ENCODE results near the gene RELN. TPM values are rescaled to one million over a fixed set of nuclear protein-coding genes. Genes with fewer than 3 reads are reported as not detected.

Gene RELN
- total RNA-seq, 1 experiment from 2014 or later = 0.02 TPM

GRCh38 chr7:103794424-103794823 is 195.0 kb downstream of the RELN start:
- Histone ChIP-seq H3K27me3 (ENCODE audit: insufficient read depth, low read length) (no peaks in the 10 kb centered on the region), H2BK120ac (ENCODE audit: low read depth, low read length, poor library complexity, severe bottlenecking) (no peak overlapping the region), H3K4ac (ENCODE audit: low read depth, low read length) (no peak overlapping the region), H3K4me2 (ENCODE audit: insufficient read depth, insufficient read length, low read length) (no peak overlapping the region), H3K56ac (ENCODE audit: insufficient read length, low read depth, low read length) (no peak overlapping the region), H3T11ph (ENCODE audit: low read length) (no peak overlapping the region), H3K4me1 (ENCODE audit: insufficient read depth, low read length) (no peaks in the 10 kb centered on the region), H3K27ac (ENCODE audit: insufficient read length, low read depth, low read length) (no peak overlapping the region), H4K5ac (ENCODE audit: insufficient read length, low read depth, low read length) (no peak overlapping the region), H2BK20ac (ENCODE audit: low read depth, low read length, poor library complexity, severe bottlenecking) (no peak overlapping the region), H2AK5ac (ENCODE audit: insufficient read length, low read length) (no peak overlapping the region), H2BK5ac (ENCODE audit: insufficient read length, low read length) (no peak overlapping the region), H2BK12ac (ENCODE audit: insufficient read length, low read depth, low read length) (no peak overlapping the region), H3K23ac (ENCODE audit: insufficient read length, low read depth, low read length) (no peak overlapping the region), H3K79me1 (ENCODE audit: insufficient read depth, low read depth, low read length, poor library complexity, severe bottlenecking) (no peaks in the 10 kb centered on the region), H2BK15ac (ENCODE audit: low read depth, low read length) (no peak overlapping the region), H4K20me1 (ENCODE audit: control insufficient read depth, insufficient read depth, insufficient read length) (no peaks in the 10 kb centered on the region), H4K8ac (replicated peaks; ENCODE audit: insufficient read length, low read depth, low read length) (no peak overlapping the region), H4K91ac (ENCODE audit: insufficient read length, low read depth, low read length) (no peak overlapping the region), H3K9ac (ENCODE audit: extremely low read depth, insufficient read length, low read length) (no peak overlapping the region), H3K79me2 (ENCODE audit: insufficient read depth, low read length) (no peaks in the 10 kb centered on the region), H2AFZ (ENCODE audit: low read length) (no peak overlapping the region), H3K14ac (ENCODE audit: insufficient read depth, low read length) (no peak overlapping the region), H3K23me2 (ENCODE audit: insufficient read length, low read depth, low read length, poor library complexity, severe bottlenecking) (no peaks in the 10 kb centered on the region), H3K9me3 (ENCODE audit: control insufficient read depth, low read depth, low read length) (no peaks in the 10 kb centered on the region), H3K18ac (ENCODE audit: insufficient read length, low read depth, low read length) (no peak overlapping the region)
- TF ChIP-seq CTCF (conservative IDR thresholded peaks at IDR 0.05) = no peak
- no peak for DNase-seq
- peaks cover 0 to 2% of the 10 kb centered on the region in 2 experiments; a peak in 1 of 5 replicates for H3K9me3 Mint-ChIP-seq
- H3K27ac Mint-ChIP-seq = no peak overlapping the region
- no peaks in the 10 kb centered on the region for H3K4me1 Mint-ChIP-seq
- H3K4me3 Mint-ChIP-seq = no peak overlapping the region
- no peaks in the 10 kb centered on the region for H3K36me3 Mint-ChIP-seq (ENCODE audit: insufficient read depth in 1 of 3, low read depth in 3 of 3)
- H3K27me3 Mint-ChIP-seq (ENCODE audit: low read depth) = peaks cover 4% of the 10 kb centered on the region; the same call in 1 of the 2 replicates
- no CpG with 5 or more reads among the region's 1 CpG for WGBS (ENCODE audit: extremely low coverage, insufficient read length, low lambda C conversion rate)

Data from H9 (cell line).